GM19438 (cell line): ENCODE data around the gene PDE5A.

Experiments
- ATAC-seq: cut with Tn5 transposase; IDR thresholded peaks from one replicate; pipeline ENCODE4 v1.9.1; 2021; ENCODE audit warnings: low read depth; ENCODE audit not compliant: unreplicated experiment

The PDE5A gene

DNA sequence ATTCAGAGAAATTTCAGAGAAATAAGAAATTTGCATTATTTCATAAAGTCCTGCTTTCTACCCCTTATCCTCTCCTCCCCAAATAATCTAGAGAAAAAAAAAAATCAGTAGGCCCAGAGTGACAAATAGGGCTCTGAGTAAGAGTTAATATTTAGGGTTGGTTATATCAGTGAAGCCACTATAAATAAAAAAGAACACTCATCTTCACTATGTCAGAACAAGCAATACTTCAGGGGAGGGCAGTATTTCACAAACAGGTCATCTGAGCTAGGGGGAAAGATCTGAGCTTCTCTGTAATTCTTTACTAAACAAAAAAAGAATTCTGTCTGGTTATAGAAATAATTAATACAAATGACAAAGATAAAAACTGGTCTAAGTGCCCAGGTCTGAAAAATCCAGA is 39.4 kb downstream of the PDE5A start:
- no peak for ATAC-seq

DNA sequence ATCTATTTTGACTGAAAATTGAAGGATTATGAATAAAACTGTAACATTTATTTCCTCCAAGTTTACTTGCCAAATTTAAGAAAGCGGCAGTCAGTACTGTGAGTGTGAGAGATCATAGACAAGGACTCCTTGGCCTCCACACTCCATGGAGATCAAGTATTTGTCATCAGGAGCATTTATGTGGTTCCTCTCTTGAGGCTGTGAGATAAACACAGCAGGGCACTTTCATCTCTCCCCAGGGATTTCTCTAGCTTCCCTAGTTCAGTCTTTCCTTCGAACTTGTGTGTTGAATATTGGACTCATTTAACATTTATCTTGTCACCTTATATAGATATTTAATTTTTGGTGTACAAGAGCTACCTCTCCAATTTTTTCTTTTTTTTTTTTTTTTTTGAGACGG is 40.8 kb downstream of the PDE5A start:
- ATAC-seq, result no peak

DNA sequence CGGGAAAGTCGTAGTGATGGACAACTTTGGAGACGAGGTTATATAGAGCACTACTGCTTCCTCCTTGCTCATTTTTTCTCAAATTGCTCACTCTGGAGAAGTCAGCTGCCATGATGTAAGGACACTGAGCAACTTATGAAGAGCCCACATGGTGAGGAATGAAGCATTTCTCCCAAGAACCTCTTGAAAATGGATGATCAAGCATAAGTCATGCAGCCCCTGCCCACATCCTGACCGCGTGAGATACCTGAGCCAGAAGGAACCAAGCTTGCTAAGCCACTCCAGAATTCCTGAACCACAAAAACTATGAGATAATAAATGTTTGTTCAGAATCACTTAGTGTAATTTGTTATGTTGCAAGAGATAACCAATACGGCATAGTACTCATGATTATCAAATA is 42.8 kb downstream of the PDE5A start:
- ATAC-seq, result no peak

DNA sequence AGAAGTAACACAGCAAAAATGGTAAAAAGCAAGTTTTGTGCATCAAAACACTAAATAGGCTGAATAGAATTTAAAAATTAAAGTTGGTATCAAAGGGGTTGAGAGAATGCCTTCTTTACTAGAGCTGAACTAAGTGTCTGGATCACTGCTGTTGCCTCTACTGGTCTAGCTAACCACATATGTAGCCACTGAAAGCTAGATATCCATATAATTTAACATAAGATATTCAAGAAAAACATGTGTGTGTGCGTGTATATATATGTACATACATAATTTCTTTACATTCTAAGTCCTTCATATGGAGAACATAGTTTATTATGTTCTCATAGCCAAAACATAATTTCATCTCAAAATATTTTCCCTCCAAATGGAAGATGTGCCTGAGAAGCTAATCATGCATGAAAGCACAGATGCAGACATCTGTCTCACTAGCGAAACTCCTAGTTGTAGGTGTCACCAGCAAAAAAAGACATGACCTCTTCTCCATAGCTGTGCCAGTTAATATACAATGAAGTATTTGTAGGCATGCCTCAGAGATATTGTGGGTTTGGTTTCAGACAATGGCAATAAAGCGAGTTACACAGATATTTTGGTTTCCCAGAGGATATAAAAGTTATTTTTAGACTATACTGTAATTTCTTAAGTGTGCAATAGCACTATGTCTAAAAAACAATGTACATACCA is 47.3 kb downstream of the PDE5A start:
- ATAC-seq, result no peak

DNA sequence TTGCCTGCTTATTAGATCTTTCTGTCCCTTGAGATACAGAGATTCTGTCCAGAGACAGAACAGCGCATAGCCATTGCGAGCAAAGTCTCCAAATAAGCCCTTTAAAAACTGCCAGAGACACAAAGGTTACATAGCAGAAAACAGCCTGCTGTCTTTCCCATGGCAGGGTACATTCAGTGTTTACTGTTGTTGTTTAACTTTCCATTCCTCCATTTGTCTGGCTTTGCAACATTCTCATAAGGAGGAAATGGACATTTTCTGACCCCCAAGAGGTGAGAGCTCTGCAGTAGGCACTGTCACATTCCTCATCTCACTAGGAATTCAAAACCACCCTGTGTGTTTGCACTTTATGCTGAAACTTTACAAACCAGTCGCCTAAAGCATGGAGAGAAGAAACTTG is 48.3 kb downstream of the PDE5A start:
- no peak for ATAC-seq

DNA sequence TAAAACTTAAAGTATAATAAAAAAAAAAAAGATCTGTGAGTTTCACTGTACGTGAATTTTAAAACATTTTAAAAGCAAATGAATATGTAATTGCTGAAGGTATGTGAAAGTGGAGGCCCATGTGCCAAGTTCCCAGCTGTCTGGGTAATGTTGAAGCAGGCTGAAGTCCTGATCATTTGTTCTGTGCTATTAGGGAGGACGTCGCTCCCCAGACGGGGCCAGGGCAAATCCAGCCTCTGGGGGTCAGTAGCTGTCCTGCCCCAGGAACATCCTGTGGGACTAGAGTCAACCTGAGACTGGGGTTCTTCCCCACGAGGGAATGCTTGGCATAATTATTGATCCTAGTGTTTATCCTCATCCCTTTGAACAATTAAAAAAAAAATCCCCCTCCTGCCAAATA is 48.8 kb downstream of the PDE5A start:
- ATAC-seq, result no peak

DNA sequence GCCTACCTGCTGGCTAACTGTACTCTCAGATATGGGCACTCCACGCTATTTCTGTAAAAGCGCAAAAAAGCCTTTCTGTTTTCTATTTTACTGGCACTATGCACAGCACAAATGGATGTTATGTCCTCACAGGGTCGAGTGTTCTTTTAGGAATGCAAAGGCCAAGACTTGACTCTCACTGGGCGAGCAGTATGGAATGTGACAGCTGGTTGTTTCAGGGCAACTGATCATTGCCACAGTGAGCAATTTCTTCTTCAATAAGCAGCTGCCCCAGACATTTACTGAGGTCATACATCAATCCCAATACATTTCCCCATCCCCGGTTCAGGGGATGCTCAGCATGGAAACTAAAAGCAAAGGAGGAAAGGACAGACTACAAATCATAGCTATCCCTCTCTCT is 58.2 kb downstream of the PDE5A start:
- ATAC-seq, result no peak

DNA sequence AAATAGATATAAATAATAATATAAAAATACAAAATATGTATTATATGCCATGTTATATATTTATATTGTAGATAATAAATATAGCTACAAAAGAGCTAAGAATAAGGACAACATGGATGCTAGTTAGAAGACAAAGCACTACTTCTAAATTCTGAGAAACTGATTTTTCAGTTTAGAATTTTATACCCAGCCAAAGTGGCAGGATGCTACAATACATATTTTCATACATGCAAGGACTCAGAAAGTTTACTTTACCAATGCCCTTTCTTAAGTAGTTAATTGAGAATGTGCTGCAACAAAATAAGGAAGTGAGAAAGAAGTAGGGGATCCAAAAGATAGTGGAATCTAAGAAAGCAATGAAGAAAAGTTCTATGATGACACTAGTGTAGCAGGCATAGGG is 64.5 kb downstream of the PDE5A start:
- no peak for ATAC-seq

DNA sequence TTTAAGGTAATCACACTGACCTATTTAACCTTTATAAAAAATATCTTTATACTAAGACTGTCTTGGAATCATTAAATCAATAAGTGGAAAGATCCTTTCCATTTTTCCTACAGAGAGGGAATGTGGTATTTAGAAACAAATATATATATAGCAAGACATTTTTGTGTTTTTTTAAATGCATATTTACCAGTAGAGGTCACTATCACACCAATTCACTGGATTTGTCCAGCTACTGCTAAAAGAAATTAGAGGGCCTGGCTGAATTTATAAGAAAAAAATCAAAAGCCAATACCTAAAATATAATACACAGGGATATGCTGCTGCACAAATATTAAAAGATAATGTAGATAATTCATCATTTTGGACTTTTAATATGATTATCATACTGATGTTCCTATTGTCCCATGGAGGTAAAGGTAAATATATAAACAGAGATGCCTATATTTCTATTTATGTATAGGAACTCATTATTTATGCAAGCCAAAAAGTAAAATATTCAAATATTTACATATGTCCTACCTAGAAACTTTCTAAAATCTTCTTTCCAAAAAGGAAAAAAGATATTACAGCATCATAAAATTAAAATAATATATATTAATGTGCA is 69.5 kb downstream of the PDE5A start:
- ATAC-seq, result no peak

DNA sequence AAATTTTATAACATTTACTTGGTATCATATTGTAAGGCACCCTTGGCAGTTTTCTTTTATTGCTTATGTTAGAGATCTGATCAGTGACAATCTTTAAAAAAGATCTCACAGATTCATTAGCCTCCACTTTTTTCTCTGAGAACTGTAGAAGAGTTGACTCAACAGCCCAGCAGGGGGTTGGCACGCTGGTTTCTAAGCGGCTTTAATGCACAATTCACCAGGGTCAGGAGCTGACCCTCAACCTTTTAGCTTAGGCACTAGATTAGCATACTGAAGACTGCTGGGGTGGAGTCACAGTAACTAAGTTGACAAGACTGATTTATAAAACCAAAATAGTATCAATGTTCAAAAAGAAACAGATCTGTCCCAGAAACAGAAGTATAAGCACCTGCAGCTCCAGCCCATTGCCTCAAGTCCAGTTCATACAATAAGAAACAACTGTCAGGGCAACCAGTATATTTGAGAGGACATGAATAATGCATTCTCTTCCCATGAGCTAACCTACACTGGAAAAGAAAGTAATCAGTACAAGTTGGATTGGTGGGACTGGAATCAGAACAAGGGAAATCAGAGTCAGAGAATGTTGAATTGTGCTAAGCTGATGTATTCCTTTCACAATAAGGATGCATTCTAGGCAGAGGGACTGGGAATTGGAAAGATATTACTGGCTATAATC is 77.6 kb downstream of the PDE5A start:
- no peak for ATAC-seq

DNA sequence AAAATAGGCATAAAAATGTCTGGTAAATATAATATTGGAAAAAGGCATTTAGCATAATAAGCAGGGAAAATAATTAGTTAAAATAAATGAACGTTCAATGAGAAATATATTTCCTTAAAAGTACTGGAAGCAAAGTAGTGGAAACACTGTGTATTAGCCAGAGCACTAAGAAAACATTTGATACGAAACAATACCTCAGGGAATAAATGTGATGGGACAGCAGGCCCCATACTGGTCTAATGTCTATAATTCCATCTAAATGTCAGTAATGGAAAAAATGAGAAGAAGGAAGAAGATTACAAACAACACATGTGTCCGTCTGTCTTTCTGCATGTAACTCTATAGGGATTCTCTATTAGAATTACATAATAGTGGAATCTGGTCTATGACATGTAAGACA is 79.0 kb downstream of the PDE5A start:
- no peak for ATAC-seq

DNA sequence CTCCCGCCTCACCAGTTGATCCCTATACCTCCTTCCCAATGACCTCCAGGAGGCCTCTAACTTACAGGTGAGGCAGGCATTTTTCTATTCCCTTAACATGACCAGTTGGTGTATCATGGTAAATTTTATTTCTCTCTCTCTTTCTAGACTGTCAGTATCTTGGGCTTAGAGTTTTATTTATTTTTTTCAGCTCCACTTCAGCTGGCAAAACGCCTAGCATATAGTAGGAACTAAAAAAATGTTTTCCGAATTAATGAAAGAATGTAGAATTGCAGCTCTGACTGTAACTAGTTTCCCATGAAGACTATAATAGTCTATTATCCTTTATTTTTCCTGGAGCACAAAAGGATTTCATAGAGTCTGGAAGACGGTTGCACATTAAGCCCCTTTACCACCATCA is 84.8 kb downstream of the PDE5A start:
- ATAC-seq, result no peak

DNA sequence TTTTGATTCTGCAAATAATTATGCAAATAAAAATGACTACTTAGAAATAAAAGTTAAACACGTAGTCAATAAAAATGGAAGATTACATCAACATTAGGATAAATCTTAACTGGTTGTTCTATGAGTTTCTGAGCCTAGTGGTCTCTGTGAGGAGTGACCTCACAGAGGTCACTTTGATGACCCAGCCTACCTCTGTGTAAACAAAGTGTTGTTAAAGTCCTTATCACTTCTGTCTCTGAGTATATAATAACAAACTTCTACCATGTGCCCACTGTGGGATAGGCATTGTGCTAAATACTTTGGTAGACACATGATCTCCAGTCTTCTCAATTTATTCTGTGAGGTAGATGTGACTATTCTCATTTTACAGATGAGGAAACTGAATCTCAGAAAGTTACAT is 85.4 kb downstream of the PDE5A start:
- ATAC-seq, result no peak

DNA sequence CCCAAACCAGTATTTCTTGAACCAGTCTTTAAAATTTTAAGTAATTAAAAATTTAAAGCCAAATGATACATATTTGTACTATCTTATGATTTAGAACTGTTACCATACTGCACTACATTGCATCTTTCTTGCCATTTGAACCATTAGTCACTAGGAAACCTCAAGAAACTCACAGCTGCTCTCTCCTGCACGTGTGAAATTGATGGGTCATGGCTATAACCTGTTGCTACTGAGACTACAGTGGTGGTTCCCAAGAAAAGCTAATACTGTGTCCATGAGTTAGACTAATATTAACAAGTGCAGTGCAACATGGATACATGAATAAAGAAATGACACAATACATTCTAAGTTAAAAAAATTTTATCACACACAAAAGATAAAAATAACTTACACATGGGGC is 88.4 kb downstream of the PDE5A start:
- ATAC-seq, result no peak

DNA sequence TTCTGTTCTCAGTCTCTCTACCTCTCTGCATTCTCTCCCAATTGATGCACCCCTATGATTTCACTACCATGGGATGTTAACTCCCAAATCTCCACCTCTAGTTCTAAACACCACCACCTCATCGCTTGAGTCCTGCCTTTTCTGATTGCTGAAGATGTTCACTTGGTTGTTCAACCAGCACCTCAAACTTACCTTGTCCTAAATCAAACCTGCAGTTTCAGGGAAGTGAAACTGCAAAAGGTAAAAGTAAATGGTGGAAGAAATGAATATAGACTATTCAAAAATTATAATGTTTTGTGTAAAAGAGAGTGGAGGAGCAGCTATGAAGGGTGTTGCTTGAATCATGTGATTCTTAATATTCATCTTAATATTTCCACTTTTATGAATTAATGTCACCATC is 91.0 kb downstream of the PDE5A start:
- ATAC-seq, result no peak

DNA sequence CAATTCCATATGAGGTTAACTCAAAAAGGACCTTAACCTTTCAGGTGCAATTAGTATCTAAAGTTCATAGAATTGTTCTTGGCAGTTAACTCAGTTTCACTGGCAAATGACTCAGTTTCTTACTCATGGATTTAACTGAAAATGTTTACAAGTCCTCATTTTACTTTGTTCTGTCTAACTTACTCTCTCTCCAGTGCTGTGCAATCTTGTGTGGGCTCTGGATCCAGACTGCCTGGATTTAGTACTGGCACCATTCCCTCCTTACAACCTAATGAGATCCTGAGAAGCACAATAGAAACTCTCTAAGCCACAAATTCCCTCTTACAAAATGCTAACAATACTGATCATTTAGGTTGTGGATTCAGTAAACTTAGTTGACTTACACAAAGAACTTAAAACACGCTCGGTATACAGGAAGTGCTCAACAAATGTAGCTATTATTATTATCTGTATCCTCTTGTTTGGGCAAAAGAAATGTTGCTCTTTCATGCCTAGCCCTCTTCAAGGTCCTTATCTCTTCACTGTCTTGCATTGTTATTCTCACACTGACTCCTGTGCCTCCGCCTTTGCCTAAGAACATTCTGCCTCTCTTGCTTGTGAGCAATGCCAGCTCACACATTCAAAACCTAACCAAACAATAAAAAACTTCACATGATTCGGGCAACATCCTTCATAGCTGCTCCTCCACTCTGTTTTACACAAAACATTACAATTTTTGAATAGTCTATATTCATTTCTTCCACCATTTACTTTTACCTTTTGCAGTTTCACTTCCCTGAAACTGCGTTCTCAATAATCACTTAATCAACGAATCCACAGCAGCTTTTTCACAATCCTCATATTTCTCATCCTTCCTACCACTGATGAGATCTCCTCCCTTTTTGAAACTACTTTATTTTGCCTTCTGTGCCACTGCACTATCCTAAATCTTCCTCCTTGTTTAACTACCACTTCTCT is 91.8 kb downstream of the PDE5A start:
- ATAC-seq, result no peak

DNA sequence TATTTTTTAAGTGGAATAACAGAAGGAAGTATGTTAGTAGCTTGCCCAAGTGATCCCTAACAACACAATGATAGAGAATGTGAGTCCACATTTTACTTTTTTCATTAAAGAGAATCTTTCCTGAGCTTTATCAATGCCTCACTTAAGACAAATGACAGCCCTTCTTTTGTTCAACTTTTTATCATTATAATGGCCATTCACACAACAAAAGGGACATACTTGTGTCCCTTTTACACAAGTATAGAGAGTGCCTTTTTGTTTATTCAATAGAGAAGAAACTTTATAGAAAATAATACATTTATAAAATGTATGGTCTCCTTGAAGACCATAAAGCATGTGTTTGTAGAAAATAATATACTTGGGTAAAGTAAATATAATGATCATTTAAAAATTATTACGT is 96.3 kb downstream of the PDE5A start:
- ATAC-seq, result no peak

DNA sequence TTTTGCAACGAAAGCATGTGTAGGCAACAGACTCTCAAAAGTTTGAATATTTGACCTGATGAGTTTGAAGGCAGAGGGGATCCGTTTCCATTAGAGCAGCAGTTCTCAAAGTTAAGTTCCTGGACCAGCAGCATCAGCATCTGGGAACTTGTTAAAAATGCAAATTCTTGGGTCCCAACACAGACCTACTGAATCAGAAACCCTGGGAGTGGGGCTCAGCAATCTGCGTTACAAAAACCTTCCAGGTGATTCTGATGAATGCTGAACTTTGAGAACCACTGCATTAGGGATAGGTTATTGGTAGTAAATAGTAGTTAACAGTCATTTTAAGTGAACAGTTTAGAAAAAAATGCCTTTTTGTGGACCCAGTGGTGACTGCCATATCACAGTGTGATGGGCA is 98.8 kb downstream of the PDE5A start:
- ATAC-seq, result no peak

DNA sequence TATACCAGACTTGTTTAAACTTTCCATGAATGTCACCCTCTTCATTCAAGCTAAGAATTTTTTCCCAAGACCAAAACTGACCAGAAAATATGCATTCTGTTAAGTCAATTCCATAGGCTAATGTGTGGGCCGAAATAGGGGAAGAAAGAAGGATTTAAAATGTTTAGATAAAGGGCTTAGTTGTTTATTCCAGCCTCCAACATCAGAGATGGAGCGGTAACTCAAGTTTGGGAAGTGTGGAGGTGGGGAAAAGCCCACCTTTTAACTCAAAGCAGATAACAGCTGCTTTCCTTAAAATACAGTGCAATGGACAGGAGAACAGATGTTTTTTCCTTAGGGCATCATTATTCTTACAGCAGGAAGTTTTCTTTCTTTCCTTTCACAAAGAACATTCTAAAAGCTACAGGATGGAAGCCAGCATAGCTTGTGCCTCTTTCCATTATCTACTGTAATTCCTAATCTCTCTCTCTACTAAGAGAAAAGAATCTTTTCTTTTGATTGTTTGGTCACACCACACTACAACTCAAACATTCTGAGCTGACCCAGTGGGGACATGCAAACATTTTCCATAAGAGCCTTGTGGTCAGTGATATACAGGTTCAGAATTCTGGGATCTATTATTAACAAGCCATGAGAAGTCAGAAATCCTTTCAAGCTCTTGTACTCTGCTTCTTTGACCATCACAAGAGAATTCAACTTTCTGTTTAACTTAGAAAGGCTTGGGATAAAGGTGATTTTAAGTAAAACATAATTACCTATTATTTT is 101.6 kb downstream of the PDE5A start:
- ATAC-seq, result no peak
